BE2C (cell line): Measurements from ENCODE around the gene PCSK5.

Experiments
- DNase-seq: peaks from one replicate; pipeline ENCODE4 v3.0.0-alpha.2; 2020
- H3K27me3 ChIP-seq: fragments of 250-450 bp; sonication (Bioruptor Pico); 2 replicates; pipeline ENCODE4 v1.5.1; 2020; ENCODE audit warnings: mild to moderate bottlenecking
- H3K36me3 ChIP-seq: fragments of 250-450 bp; sonication (Bioruptor Pico); 2 replicates; pipeline ENCODE4 v1.5.1; 2020; ENCODE audit warnings: mild to moderate bottlenecking
- H3K4me1 ChIP-seq: fragments of 250-450 bp; sonication (Bioruptor Pico); 2 replicates; pipeline ENCODE4 v1.5.1; 2020
- H3K4me3 ChIP-seq: 2 replicates; pipeline ENCODE4 v1.5.1; 2011; ENCODE audit warnings: low read depth, low read length
- H3K9me3 ChIP-seq: fragments of 250-450 bp; sonication (Bioruptor Pico); 2 replicates; pipeline ENCODE4 v1.5.1; 2020
- TF ChIP-seq, protein P1 (sequence below): IDR thresholded peaks from 2 replicates; pipeline ENCODE4 v1.5.1; 2012; ENCODE audit warnings: mild to moderate bottlenecking, low read depth, low read length

PCSK5 gene

DNA sequence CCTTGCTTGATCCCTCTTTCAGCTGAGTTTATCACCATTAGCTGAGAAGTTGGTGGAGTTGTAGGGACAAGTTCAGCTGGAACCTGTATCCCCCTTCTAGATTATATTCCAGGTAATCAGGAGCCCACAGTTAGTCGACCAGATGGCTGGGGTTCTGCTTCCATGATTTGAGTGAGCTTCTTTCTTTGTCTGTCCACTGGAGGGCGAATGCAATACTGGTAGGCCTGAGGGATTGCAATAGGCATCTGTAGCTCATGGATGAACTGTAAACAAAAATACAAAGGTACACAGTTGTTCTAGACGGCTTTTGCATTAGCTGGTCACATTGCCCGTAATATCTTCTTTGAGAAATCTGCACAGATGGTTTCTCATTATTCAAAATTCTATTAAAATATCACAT, 88.9 kb downstream of the PCSK5 start:
- DNase-seq: peak; percentile 16

DNA sequence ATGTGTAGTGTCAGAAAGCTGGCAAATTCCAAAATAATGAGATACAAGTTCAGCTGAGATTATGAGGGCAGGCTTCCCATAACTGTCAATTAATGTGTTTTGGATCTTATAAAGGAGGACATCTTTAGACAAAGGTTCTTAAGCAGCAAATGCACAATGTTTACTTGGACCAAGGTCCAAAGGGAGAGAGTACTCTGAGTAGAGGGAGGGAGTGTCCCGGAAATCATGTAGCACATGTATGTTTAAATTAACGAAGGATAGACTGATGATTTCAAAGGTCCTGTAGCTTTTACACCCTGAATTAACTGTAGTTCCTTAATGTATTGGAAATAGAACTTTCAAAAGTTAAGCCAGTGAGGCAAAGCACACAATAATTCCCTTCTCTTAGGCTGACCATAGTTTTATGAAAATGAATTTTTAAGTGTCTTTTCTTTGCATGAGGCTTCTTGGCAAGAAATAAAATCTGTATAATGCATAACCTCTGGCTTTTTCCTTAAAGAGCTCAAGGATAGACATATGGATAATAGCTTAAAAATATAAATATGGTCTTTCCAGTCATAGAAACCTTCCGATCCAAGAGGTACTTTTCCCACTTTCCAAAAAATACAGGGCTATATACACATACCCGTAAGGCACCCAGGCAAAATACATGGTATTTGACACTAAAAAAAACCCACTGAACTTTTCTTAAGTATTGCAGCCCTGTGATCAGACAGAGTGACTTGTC, 93.0 kb downstream of the PCSK5 start:
- Histone ChIP-seq H3K4me1 (no peaks in the 10 kb centered on the region), H3K27me3 (no peaks in the 10 kb centered on the region), H3K9me3 (no peaks in the 10 kb centered on the region), H3K4me3 (no peak overlapping the region), H3K36me3 (no peaks in the 10 kb centered on the region)
- DNase-seq: no peak
- TF ChIP-seq, protein P1, sequence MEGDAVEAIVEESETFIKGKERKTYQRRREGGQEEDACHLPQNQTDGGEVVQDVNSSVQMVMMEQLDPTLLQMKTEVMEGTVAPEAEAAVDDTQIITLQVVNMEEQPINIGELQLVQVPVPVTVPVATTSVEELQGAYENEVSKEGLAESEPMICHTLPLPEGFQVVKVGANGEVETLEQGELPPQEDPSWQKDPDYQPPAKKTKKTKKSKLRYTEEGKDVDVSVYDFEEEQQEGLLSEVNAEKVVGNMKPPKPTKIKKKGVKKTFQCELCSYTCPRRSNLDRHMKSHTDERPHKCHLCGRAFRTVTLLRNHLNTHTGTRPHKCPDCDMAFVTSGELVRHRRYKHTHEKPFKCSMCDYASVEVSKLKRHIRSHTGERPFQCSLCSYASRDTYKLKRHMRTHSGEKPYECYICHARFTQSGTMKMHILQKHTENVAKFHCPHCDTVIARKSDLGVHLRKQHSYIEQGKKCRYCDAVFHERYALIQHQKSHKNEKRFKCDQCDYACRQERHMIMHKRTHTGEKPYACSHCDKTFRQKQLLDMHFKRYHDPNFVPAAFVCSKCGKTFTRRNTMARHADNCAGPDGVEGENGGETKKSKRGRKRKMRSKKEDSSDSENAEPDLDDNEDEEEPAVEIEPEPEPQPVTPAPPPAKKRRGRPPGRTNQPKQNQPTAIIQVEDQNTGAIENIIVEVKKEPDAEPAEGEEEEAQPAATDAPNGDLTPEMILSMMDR: no peak

More for the DNA sequence above, 88.9 kb downstream of the PCSK5 start:
- Histone ChIP-seq H3K27me3 (peaks cover 10% of the 10 kb centered on the region), H3K9me3 (no peaks in the 10 kb centered on the region), H3K4me1 (no peaks in the 10 kb centered on the region), H3K4me3 (no peak overlapping the region), H3K36me3 (no peaks in the 10 kb centered on the region)
- TF ChIP-seq, protein P1: peak; percentile 41

DNA sequence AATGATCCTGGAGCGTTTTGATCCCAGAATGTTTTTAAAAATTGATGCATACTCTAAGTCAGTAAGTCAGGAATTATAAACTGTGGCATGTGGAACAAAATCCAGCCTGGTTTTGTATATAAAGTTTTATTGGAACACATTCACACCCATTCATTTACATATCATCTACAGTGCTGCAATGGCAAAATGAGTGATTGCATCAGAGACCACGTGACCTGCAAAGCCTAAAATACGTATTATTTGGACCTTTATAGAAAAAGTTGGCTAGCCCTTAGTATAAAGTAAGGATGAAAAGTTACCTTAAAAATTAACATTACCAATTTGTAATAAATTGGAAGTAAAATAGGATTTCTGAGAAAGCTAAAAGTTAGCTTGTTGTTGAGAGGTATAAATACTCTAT, 95.0 kb downstream of the PCSK5 start:
- TF ChIP-seq, protein P1: no peak
- DNase-seq: no peak
- Histone ChIP-seq H3K4me3 (no peak overlapping the region), H3K27me3 (no peaks in the 10 kb centered on the region), H3K9me3 (no peaks in the 10 kb centered on the region), H3K36me3 (no peaks in the 10 kb centered on the region), H3K4me1 (no peaks in the 10 kb centered on the region)

DNA sequence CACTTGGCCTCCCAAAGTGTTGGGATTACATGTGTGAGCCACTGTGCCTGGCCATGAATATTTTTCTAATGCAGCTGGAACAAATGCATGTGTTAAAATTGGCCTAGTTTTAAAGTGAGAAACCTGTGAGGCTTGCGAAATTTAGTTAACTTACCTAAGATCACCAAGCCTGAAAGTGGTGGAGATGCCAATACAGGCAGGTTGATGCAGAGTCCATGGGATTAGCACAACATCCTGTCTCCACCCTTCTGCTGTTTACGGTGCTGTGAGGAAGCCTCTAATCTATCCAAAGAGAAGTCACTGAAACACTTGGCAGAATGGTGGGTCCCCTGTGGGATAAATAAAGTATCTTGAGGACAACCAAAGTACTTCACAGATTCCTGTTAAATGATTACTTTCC, 98.2 kb downstream of the PCSK5 start:
- Histone ChIP-seq H3K9me3 (no peaks in the 10 kb centered on the region), H3K27me3 (no peaks in the 10 kb centered on the region), H3K36me3 (no peaks in the 10 kb centered on the region), H3K4me1 (no peaks in the 10 kb centered on the region), H3K4me3 (no peak overlapping the region)
- DNase-seq: no peak
- TF ChIP-seq, protein P1: no peak

DNA sequence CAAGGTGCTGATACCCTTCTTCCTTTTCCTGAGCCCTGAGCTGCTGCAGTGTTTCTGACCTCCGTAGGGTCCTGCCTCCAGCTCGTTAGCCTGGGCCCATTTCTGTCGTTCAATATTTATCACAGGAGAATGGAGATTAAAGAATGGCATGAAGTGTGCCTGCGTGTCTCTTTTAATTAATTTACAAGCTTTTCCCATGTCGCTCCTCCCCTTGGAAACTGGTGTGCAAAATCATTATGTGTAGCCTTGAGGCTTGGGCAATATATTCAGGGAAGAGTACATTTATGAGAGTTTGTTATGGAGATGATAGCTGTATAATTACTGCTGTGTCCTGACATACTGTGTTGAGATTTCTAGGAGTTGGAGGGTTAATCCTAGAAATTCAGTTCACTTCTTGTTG, 99.7 kb downstream of the PCSK5 start:
- Histone ChIP-seq H3K9me3 (no peaks in the 10 kb centered on the region), H3K36me3 (no peaks in the 10 kb centered on the region), H3K4me3 (no peak overlapping the region), H3K27me3 (no peaks in the 10 kb centered on the region), H3K4me1 (no peaks in the 10 kb centered on the region)
- TF ChIP-seq, protein P1: no peak
- no peak for DNase-seq

DNA sequence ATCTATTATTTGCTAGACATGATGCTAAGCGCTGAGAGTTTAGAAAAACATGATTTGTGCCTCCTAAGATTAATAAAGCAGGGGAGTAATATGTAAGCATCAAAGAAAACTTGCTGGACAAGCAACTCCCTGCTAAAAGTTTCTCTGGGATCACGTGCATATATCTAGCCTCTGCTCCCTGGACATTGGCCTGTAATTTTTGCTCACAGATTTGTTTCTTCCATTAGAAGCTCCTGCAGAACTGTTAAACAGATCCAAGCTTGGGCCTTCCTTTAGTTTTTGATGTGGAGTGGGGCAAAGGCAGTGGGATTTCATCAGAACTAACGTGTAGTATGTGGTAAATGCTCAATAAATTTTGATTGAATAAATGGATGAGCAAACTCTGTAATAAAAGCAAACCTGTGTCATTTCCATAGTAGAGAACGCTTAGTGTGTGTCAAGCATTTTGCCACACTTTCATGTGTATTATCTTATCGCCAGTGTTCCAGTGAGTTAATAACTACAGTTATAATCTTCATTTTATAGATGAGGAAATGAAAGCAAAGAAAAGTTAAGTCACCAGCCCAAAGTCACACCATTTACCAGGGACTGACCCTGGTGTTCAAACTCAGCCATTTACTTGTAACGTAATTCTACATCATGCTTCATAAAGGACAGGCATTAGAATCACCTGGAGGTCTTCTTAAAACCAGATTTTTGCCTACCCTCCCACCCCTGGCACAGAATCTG, 100.3 kb downstream of the PCSK5 start:
- DNase-seq: no peak
- H3K4me3 ChIP-seq: no peak overlapping the region
- TF ChIP-seq, protein P1: no peak
- H3K4me1 ChIP-seq: no peaks in the 10 kb centered on the region
- H3K36me3 ChIP-seq: no peaks in the 10 kb centered on the region
- no peaks in the 10 kb centered on the region for H3K27me3 ChIP-seq
- H3K9me3 ChIP-seq: no peaks in the 10 kb centered on the region
